BE2C (cell line): ENCODE results near the gene MMP15.

Source experiments
- DNase-seq: peaks from one replicate; pipeline ENCODE4 v3.0.0-alpha.2; 2020
- H3K27me3 ChIP-seq: fragments of 250-450 bp; sonication (Bioruptor Pico); 2 replicates; pipeline ENCODE4 v1.5.1; 2020; ENCODE audit warnings: mild to moderate bottlenecking
- H3K36me3 ChIP-seq: fragments of 250-450 bp; sonication (Bioruptor Pico); 2 replicates; pipeline ENCODE4 v1.5.1; 2020; ENCODE audit warnings: mild to moderate bottlenecking
- H3K4me1 ChIP-seq: fragments of 250-450 bp; sonication (Bioruptor Pico); 2 replicates; pipeline ENCODE4 v1.5.1; 2020
- H3K4me3 ChIP-seq: 2 replicates; pipeline ENCODE4 v1.5.1; 2011; ENCODE audit warnings: low read depth, low read length
- H3K9me3 ChIP-seq: fragments of 250-450 bp; sonication (Bioruptor Pico); 2 replicates; pipeline ENCODE4 v1.5.1; 2020
- CTCF ChIP-seq: IDR thresholded peaks from 2 replicates; pipeline ENCODE4 v1.5.1; 2012; ENCODE audit warnings: mild to moderate bottlenecking, low read depth, low read length

MMP15 gene

GRCh38 chr16:58026139-58026704, 668 bp downstream of the MMP15 start:
- peak; percentile 44 for DNase-seq
- no peak for TF ChIP-seq CTCF
- Histone ChIP-seq H3K36me3 (no peaks in the 10 kb centered on the region), H3K9me3 (no peaks in the 10 kb centered on the region), H3K4me1 (peaks cover 27% of the 10 kb centered on the region), H3K27me3 (peaks cover 39% of the 10 kb centered on the region), H3K4me3 (peak overlapping the region; percentile 61)

GRCh38 chr16:58026705-58027160, 1.2 kb downstream of the MMP15 start:
- Histone ChIP-seq H3K9me3 (no peaks in the 10 kb centered on the region), H3K36me3 (no peaks in the 10 kb centered on the region), H3K4me1 (peaks cover 22% of the 10 kb centered on the region), H3K27me3 (peaks cover 39% of the 10 kb centered on the region), H3K4me3 (peak overlapping the region; percentile 61)
- DNase-seq: no peak
- TF ChIP-seq CTCF: no peak

GRCh38 chr16:58027161-58027915, 1.8 kb downstream of the MMP15 start:
- Histone ChIP-seq H3K9me3 (no peaks in the 10 kb centered on the region), H3K4me1 (peaks cover 21% of the 10 kb centered on the region), H3K36me3 (no peaks in the 10 kb centered on the region), H3K4me3 (peak overlapping the region; percentile 61), H3K27me3 (peaks cover 39% of the 10 kb centered on the region)
- no peak for DNase-seq
- TF ChIP-seq CTCF: no peak

GRCh38 chr16:58027916-58028455, 2.4 kb downstream of the MMP15 start:
- Histone ChIP-seq H3K9me3 (no peaks in the 10 kb centered on the region), H3K36me3 (no peaks in the 10 kb centered on the region), H3K4me3 (no peak overlapping the region), H3K27me3 (peaks cover 39% of the 10 kb centered on the region), H3K4me1 (peaks cover 20% of the 10 kb centered on the region)
- no peak for DNase-seq
- no peak for TF ChIP-seq CTCF

GRCh38 chr16:58028541-58029070, 3.1 kb downstream of the MMP15 start:
- H3K9me3 ChIP-seq: no peaks in the 10 kb centered on the region
- H3K36me3 ChIP-seq: no peaks in the 10 kb centered on the region
- no peak for DNase-seq
- peaks cover 18% of the 10 kb centered on the region for H3K4me1 ChIP-seq
- TF ChIP-seq CTCF: no peak
- H3K27me3 ChIP-seq: peaks cover 39% of the 10 kb centered on the region
- H3K4me3 ChIP-seq: no peak overlapping the region
